NCI-H2196 (cell line): ENCODE measurements around the gene SRP14.

Experiments used
- DNase-seq: peaks from one replicate; lab custom pipeline; 2025; ENCODE audit not compliant: unreplicated experiment; lab: John Stamatoyannopoulos, UW

SRP14 gene

GRCh38 chr15:39990706-39991105 lies 48.3 kb downstream of the SRP14 start:
- DNase-seq = no peak

GRCh38 chr15:39987821-39988220 lies 51.2 kb downstream of the SRP14 start:
- DNase-seq = no peak
